ENCODE measurements around the gene STX8.

The STX8 gene

GRCh38 chr17:9435165-9435564 is 140.5 kb downstream of the STX8 start:
- DNase-seq, result no peak

- DNase-seq, result no peak
These were observed 141.0 kb downstream of the STX8 start for GRCh38 chr17:9434642-9435057.

GRCh38 chr17:9432934-9433421 is 142.6 kb downstream of the STX8 start:
- DNase-seq, result no peak

GRCh38 chr17:9432134-9432885 is 143.3 kb downstream of the STX8 start:
- no peak for DNase-seq

GRCh38 chr17:9431620-9432019 is 144.0 kb downstream of the STX8 start:
- DNase-seq, result no peak

- DNase-seq, result no peak
These were observed 147.9 kb downstream of the STX8 start for GRCh38 chr17:9427465-9428315.

- DNase-seq, result no peak
These were observed 151.5 kb downstream of the STX8 start for GRCh38 chr17:9424071-9424640.

- DNase-seq, result no peak
These were observed 154.1 kb downstream of the STX8 start for GRCh38 chr17:9421525-9421924.

GRCh38 chr17:9419932-9420453 is 155.6 kb downstream of the STX8 start:
- DNase-seq, result no peak

- no peak for DNase-seq
These were observed 161.1 kb downstream of the STX8 start for GRCh38 chr17:9414471-9414870.

- DNase-seq, result no peak
These were observed 164.9 kb downstream of the STX8 start for GRCh38 chr17:9410737-9411136.

- DNase-seq, result no peak
These were observed 165.3 kb downstream of the STX8 start for GRCh38 chr17:9410301-9410700.

- DNase-seq, result no peak
These were observed 165.7 kb downstream of the STX8 start for GRCh38 chr17:9409878-9410277.

GRCh38 chr17:9408868-9409829 is 166.5 kb downstream of the STX8 start:
- no peak for DNase-seq

GRCh38 chr17:9408381-9408780 is 167.2 kb downstream of the STX8 start:
- DNase-seq, result no peak

GRCh38 chr17:9406046-9406606 is 169.5 kb downstream of the STX8 start:
- no peak for DNase-seq

- no peak for DNase-seq
These were observed 172.4 kb downstream of the STX8 start for GRCh38 chr17:9403257-9403656.

GRCh38 chr17:9402590-9403199 is 172.9 kb downstream of the STX8 start:
- peak; percentile 41 for DNase-seq

GRCh38 chr17:9401434-9401833 is 174.2 kb downstream of the STX8 start:
- no peak for DNase-seq

- peak; percentile 26 for DNase-seq
These were observed 186.5 kb downstream of the STX8 start for GRCh38 chr17:9389111-9389527.

- DNase-seq, result no peak
These were observed 189.2 kb downstream of the STX8 start for GRCh38 chr17:9386401-9386800.
